Measurements from ENCODE around the gene ZBTB2. TPM values are rescaled to one million over a fixed set of nuclear protein-coding genes. Genes with fewer than 3 reads are reported as not detected.

ZBTB2 gene
- total RNA-seq, 1 donor from 2014 or later = 14.0 TPM

DNA sequence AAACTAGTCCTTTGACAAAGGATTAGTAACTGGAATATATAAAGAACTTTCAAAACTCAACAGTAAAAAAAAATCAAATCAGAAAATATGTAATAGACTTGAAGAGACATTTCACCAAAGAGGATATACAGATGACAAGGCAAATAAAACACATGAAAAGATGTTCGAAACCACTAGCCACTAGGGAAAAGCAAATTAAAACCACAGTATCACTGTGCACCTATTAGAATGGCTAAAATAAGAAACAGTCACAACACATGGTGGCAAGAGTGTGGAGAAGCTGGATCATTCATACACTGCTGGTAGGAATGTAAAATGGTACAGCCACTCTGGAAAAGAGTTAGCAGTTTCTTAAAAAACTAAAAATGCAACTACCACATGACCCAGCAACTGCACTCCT, 14.9 kb downstream of the ZBTB2 start:
- Histone ChIP-seq H3K36me3 (ENCODE audit: control insufficient read depth, insufficient read depth, low read length) (no peaks in the 10 kb centered on the region), H3K4me3 (ENCODE audit: low read depth, low read length) (no peak overlapping the region), H3K27me3 (ENCODE audit: control insufficient read depth, insufficient read depth, low read length) (no peaks in the 10 kb centered on the region)
- TF ChIP-seq, protein P1, sequence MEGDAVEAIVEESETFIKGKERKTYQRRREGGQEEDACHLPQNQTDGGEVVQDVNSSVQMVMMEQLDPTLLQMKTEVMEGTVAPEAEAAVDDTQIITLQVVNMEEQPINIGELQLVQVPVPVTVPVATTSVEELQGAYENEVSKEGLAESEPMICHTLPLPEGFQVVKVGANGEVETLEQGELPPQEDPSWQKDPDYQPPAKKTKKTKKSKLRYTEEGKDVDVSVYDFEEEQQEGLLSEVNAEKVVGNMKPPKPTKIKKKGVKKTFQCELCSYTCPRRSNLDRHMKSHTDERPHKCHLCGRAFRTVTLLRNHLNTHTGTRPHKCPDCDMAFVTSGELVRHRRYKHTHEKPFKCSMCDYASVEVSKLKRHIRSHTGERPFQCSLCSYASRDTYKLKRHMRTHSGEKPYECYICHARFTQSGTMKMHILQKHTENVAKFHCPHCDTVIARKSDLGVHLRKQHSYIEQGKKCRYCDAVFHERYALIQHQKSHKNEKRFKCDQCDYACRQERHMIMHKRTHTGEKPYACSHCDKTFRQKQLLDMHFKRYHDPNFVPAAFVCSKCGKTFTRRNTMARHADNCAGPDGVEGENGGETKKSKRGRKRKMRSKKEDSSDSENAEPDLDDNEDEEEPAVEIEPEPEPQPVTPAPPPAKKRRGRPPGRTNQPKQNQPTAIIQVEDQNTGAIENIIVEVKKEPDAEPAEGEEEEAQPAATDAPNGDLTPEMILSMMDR (IDR thresholded peaks at IDR 0.05; ENCODE audit: insufficient read depth, low read length, poor library complexity, severe bottlenecking) = no peak
- no peak for DNase-seq (ENCODE audit: low read depth)

DNA sequence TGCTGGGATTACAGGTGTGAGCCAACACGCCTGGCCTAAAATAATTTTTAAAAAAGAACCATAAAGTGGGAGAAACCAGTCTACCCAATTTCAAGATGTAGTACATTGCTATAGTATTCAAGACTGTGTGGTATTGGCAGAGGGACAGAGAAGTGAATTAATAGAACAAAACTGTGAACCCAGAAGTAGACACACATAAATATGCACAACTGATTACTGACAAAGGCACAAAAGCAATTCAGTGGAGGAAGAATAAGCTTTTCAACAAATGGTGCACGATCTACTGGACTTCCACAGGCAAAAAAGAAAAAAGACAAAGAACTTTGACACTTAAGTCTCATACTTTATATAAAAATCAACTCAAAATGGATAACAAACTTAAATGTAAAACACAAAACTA, 15.5 kb downstream of the ZBTB2 start:
- Histone ChIP-seq H3K4me3 (ENCODE audit: low read depth, low read length) (no peak overlapping the region), H3K27me3 (ENCODE audit: control insufficient read depth, insufficient read depth, low read length) (no peaks in the 10 kb centered on the region), H3K36me3 (ENCODE audit: control insufficient read depth, insufficient read depth, low read length) (no peaks in the 10 kb centered on the region)
- TF ChIP-seq, protein P1 (IDR thresholded peaks at IDR 0.05; ENCODE audit: insufficient read depth, low read length, poor library complexity, severe bottlenecking) = no peak
- no peak for DNase-seq (ENCODE audit: low read depth)

DNA sequence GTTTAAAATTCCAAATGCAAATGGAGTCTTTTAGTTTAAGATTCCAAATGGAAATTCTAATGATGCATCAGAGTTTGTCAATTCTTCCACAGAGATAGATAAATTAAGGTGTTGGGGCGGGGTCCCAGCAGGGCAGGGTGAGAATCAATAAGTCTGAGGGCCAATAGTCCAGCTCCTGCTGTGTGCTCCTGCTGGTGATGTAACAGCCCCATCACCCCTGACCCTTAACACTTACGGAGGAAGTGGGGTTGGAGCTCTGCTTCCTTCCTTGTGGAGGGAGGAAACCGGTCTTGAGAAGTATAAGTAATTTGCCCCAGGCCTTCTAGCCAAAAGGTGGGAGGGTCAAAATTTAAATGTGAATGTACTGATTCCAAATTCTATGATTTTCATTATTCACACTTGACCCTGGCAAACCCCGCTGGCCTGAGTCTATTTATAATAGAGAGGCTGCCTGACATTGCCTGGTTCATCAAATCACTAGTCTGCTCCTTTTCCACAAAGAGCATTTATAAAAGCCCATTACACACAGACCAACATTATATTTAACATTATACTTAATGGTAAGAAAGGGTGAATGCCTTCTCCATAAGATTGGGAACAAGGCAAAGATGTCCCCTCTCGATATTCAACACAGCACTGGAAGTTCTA, 17.2 kb downstream of the ZBTB2 start:
- H3K36me3 ChIP-seq (ENCODE audit: control insufficient read depth, insufficient read depth, low read length) = no peaks in the 10 kb centered on the region
- no peaks in the 10 kb centered on the region for H3K27me3 ChIP-seq (ENCODE audit: control insufficient read depth, insufficient read depth, low read length)
- DNase-seq (ENCODE audit: low read depth) = no peak
- H3K4me3 ChIP-seq (ENCODE audit: low read depth, low read length) = no peak overlapping the region
- TF ChIP-seq, protein P1 (IDR thresholded peaks at IDR 0.05; ENCODE audit: insufficient read depth, low read length, poor library complexity, severe bottlenecking) = no peak

DNA sequence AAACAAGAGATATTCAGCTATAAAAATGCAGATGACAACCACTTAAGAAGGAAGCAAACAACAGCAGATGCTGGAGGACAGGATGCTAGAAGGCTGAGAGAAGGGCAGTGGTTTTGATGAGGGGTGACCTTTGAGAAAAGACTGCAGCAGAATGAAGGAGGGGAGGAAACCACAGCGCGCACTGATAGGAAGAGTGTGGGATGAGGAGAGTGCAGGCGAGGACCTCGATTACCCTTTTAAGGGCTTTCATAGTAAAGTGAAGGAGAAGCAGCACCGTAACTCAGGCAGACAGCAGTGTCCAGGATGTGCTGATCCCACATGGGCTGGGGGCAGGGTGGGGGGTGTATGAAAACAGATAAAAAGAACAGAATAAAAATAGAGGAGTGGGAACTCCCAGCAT, 19.2 kb downstream of the ZBTB2 start:
- H3K4me3 ChIP-seq (ENCODE audit: low read depth, low read length) = no peak overlapping the region
- H3K36me3 ChIP-seq (ENCODE audit: control insufficient read depth, insufficient read depth, low read length) = no peaks in the 10 kb centered on the region
- H3K27me3 ChIP-seq (ENCODE audit: control insufficient read depth, insufficient read depth, low read length) = no peaks in the 10 kb centered on the region
- TF ChIP-seq, protein P1 (IDR thresholded peaks at IDR 0.05; ENCODE audit: insufficient read depth, low read length, poor library complexity, severe bottlenecking) = no peak
- DNase-seq (ENCODE audit: low read depth) = no peak

DNA sequence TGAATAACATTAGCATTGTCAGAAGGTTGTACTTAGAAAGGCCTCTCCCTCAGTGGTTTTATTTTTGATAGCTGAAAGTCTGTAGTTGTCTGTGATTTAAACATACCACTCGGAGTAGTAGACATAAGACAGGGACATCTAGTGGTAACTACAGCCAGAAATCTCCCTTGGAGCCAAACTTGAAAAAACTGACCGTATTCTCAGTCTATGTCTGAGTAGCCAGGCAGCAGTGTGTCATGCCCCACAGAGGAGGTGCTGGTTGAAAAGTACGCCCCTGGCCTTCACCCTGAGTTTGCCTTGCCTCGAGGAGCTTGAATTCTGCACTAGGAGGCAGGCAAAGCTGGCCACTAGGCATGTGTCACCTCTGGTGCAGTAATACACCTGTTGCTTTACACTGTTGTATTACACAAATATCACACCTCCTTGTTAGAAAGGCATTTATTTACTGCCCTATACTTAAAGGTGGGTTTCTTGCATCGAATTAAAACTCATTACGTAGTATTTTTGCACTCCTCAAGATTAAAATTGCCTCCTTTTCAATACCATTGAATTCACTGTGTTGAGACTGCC, 20.8 kb downstream of the ZBTB2 start:
- Histone ChIP-seq H3K27me3 (ENCODE audit: control insufficient read depth, insufficient read depth, low read length) (no peaks in the 10 kb centered on the region), H3K36me3 (ENCODE audit: control insufficient read depth, insufficient read depth, low read length) (no peaks in the 10 kb centered on the region), H3K4me3 (ENCODE audit: low read depth, low read length) (no peak overlapping the region)
- DNase-seq (ENCODE audit: low read depth) = no peak
- TF ChIP-seq, protein P1 (IDR thresholded peaks at IDR 0.05; ENCODE audit: insufficient read depth, low read length, poor library complexity, severe bottlenecking) = peak; percentile 32

DNA sequence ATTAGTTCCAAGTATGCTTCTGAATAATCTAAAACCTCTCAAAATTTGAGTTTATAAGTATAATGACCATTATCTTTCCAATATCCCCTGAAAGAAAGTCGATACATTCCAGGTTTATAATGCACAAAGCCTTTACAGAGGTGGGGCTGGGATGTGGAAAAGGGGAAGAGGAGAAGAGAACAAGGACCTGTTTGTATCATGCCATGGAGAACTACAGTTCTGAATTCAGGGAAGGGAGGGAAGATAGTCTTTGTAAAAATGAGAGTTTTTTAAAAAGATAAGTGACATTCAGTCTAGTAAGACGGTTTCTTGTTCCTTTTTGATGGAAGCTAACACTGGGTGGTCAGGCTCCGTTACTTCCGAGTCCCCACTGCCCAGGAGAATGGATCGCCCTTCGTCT, 26.1 kb downstream of the ZBTB2 start:
- DNase-seq (ENCODE audit: low read depth) = no peak
- Histone ChIP-seq H3K36me3 (ENCODE audit: control insufficient read depth, insufficient read depth, low read length) (no peaks in the 10 kb centered on the region), H3K27me3 (ENCODE audit: control insufficient read depth, insufficient read depth, low read length) (no peaks in the 10 kb centered on the region), H3K4me3 (ENCODE audit: low read depth, low read length) (no peak overlapping the region)
- TF ChIP-seq, protein P1 (IDR thresholded peaks at IDR 0.05; ENCODE audit: insufficient read depth, low read length, poor library complexity, severe bottlenecking) = no peak

All from kidney epithelial cell (primary cell).